Measurements from ENCODE around the gene CYP2E1.
"Not testable (repeated sequence)": the region's sequence is repeated elsewhere in the genome, so short reads cannot be mapped to it uniquely, and the experiment has no call there.

Gene CYP2E1

DNA sequence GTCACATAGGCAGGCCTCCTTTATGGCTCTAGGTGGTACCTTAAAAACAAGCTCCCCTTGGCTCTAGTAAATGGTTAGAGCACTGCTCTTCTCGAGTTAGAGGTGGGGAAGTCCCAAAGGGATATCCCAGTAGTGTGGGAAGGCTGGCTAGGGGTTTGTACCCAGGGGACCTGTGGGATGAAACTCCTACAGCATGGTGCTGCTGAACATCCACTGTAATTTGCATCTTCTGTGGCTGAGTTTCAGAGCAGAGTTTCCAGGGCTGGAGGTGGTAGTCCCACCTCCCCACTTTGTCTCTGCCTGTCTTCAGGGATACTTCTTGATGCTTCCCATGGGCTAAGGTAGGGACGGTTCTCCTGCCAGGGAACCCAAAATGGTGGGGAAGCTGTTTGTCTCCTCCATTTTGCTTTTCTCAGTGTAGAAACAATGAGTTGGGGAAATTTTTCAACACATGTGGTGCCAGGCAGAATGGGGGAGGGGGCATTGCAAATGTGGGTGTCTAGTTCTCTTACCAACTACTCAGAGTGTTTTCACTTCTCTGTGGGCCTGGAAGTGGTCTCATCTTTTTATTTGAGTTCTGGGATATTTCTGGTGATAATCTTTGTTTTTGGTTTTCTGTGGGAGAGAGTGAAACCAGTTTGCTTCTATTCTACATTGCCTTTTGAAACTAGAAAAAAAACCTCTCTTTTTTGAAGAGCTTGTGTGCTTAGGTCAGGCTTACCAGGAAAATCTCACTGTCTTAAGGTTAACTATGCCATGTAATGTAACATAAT, 37.2 kb upstream of the CYP2E1 start:
- H3K4me3 ChIP-seq (ENCODE audit: low read depth, low read length): no peak overlapping the region
- TF ChIP-seq, protein P1, sequence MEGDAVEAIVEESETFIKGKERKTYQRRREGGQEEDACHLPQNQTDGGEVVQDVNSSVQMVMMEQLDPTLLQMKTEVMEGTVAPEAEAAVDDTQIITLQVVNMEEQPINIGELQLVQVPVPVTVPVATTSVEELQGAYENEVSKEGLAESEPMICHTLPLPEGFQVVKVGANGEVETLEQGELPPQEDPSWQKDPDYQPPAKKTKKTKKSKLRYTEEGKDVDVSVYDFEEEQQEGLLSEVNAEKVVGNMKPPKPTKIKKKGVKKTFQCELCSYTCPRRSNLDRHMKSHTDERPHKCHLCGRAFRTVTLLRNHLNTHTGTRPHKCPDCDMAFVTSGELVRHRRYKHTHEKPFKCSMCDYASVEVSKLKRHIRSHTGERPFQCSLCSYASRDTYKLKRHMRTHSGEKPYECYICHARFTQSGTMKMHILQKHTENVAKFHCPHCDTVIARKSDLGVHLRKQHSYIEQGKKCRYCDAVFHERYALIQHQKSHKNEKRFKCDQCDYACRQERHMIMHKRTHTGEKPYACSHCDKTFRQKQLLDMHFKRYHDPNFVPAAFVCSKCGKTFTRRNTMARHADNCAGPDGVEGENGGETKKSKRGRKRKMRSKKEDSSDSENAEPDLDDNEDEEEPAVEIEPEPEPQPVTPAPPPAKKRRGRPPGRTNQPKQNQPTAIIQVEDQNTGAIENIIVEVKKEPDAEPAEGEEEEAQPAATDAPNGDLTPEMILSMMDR (conservative IDR thresholded peaks at IDR 0.05; ENCODE audit: low read depth, low read length): no peak
- no peak for DNase-seq (ENCODE audit: low read depth)

DNA sequence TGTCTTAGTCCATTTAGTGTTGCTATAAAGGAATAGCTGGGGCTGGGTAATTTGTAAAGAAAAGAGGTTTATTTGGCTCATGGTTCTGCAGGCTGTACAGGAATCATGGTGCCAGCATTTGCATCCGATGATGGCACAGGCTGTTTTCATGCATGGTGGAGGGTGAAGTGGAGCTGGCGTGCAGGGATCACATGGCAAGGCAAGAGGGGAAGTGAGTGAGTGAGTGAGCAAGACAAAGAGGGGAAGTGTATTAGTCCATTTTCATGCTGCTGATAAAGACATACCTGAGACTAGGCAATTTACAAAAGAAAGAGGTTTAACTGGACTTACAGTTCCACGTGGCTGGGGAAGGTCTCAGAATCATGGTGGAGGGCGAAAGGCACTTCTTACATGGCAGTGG, 33.6 kb upstream of the CYP2E1 start:
- not testable (repeated sequence) for DNase-seq (ENCODE audit: low read depth); H3K4me3 ChIP-seq (ENCODE audit: low read depth, low read length)

DNA sequence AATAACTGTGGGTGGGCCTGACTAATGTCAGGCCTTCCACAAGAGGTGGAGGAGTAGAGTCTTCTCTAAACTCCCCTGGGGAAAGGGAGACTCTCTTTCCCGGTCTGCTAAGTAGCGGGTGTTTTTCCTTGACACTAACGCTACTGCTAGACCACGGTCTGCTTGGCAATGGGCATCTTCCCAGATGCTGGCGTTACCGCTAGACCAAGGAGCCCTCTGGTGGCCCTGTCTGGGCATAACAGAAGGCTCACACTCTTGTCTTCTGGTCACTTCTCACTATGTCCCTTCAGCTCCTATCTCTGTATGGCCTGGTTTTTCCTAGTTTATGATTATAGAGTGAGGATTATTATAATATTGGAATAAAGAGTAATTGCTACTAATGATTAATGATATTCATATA, 29.8 kb upstream of the CYP2E1 start:
- peak; percentile 31 for DNase-seq (ENCODE audit: low read depth)
- TF ChIP-seq, protein P1 (conservative IDR thresholded peaks at IDR 0.05; ENCODE audit: low read depth, low read length): peak; percentile 48
- H3K4me3 ChIP-seq (ENCODE audit: low read depth, low read length): not testable (repeated sequence)

DNA sequence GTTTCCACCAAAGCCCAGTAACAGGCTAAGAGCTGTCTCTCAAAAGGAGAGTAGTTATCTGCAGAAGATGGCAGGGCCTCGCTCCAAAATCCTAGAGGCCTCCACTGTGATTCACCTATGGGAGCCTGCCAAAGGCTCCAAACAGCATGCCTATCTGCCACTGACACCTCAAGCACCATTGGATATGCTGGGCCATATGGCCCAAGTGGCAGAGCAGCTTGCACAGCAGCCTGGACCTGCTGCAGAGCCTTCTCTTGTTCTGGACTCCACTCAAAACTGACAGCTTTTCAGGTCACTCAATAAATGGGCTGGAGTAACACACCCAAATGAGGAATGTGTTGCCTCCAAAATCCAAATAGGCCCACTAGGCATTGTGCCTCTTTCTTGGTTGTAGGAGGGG, 28.0 kb upstream of the CYP2E1 start:
- not testable (repeated sequence) for H3K4me3 ChIP-seq (ENCODE audit: low read depth, low read length); DNase-seq (ENCODE audit: low read depth)

DNA sequence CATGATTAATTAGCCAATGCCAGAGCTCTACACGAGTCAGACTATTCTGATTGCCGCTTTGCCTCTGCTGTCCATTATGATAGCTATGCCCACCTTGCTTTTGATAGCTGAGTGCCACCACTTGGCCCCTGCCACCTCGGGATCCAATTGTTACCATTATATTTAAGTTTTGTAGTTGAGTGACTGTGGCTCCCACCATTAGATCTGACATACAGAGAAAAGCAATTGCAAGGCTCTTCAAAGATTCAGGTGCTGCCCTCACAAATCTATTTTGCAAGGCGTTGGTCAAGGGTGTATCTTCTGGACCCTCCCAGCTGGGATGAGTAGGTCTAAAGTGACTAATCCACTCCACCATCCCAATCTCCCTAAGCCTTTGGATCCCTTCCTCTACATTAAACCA, 26.3 kb upstream of the CYP2E1 start:
- H3K4me3 ChIP-seq (ENCODE audit: low read depth, low read length); DNase-seq (ENCODE audit: low read depth): not testable (repeated sequence)

DNA sequence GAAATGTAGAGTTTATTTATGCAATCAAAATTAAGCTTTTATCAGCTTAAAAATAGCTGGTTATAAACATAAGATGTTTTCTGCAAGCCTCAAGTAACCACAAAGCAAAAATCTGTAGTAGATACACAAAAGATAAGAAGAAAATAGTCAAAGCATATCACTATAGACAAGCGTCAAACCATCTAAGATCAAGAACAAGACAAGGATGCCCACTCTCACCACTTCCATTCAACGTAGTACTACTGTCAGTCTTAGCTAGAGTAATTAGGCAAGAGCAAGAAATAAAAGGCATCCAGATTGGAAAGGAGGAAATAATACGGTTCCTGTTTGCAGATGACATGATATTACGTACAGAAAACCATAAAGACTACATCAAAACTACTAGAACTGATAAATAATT, 17.5 kb upstream of the CYP2E1 start:
- no peak for DNase-seq (ENCODE audit: low read depth)
- H3K4me3 ChIP-seq (ENCODE audit: low read depth, low read length): no peak overlapping the region
- TF ChIP-seq, protein P1 (conservative IDR thresholded peaks at IDR 0.05; ENCODE audit: low read depth, low read length): no peak

DNA sequence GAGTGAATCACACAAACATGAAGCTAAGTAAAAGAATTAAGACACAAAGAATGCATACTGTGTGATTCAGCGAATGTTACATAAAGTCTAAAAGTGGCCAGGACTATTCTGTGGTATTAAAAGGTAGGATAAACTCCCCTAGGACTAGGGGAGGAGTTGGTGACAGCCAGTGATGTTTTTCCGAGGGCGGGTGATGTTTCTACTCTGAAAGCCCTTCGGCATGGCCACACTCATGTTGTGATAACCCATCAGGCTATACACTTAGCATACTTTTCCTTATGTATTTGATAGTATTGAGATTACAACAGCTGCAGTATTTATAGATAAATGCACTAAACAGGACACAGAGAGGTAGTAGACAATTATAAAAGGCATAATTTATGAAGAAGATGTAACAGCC, 15.8 kb upstream of the CYP2E1 start:
- no peak for DNase-seq (ENCODE audit: low read depth)
- TF ChIP-seq, protein P1 (conservative IDR thresholded peaks at IDR 0.05; ENCODE audit: low read depth, low read length): no peak
- no peak overlapping the region for H3K4me3 ChIP-seq (ENCODE audit: low read depth, low read length)

DNA sequence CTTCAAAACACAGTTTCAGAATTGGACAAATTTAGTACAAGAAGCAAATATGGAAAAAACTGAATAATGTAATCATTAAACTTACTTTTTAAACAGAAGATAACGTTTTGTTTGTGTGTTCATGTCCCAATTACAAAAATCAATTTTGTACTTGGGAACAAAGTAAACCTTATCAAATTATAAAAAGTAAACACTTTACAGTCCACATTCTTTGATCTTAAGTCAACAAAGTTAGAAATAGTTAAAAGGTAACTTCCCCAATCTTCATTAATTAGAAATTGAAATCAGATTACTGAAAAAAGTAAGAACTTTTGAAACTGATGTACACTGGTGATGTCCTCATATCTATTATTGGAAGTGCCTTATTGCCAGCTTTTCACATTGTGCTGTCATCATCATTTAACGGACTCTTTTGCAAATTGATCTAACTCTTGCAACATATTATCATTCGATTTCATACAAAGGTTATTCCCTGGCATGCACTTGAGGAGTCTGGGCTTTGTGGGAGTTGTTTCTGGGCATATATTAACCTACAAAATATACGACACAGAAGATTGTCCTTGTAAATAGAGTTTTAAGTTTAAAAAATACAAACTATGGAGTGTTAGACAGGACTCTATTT, 15.1 kb upstream of the CYP2E1 start:
- no peak for DNase-seq (ENCODE audit: low read depth)
- TF ChIP-seq, protein P1 (conservative IDR thresholded peaks at IDR 0.05; ENCODE audit: low read depth, low read length): no peak
- H3K4me3 ChIP-seq (ENCODE audit: low read depth, low read length): no peak overlapping the region

Measured in choroid plexus epithelial cell (primary cell).